DMS 273 (cell line): Measurements from ENCODE around the gene THTPA.
"Not testable (repeated sequence)": the region's sequence is repeated elsewhere in the genome, so short reads cannot be mapped to it uniquely, and the experiment has no call there.

ENCODE experiments used
- DNase-seq: peaks from one replicate; lab custom pipeline; 2025; ENCODE audit not compliant: unreplicated experiment; lab: John Stamatoyannopoulos, UW

THTPA gene

DNA sequence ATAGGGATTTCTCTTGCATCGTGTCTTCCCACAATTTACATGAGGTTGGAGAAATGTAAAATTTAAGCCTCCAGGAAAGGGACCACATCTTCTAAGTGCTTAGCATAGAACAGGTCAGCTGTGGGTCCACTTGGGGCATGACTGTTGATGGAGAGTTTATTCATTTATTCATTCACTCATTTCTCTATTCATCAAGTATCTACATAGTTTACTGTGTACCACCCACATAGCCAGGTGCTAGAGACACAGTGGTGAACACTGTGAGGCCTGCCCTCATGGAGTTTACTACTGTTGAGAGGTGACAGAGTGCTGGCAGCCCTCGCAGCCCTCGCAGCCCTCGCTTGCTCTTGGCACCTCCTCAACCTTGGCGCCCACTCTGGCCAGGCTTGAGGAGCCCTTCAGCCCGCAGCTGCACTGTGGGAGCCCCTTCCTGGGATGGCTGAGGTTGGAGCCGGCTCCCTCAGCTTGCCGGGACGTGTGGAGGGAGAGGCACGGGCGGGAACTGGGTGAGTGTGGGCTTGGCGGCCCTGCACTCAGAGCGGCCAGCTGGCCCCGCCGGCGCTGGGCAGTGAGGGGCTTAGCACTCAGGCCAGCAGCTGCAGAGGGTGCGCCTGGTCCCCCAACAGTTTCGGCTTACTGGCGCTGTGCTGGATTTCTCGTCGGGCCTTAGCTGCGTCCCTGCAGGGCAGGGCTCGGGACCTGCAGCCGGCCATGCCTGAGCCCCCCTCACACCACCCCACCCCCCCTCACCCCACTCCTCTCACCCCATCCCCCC, 24.3 kb downstream of the THTPA start:
- DNase-seq, result no peak

GRCh38 chr14:23580948-23581281, 24.8 kb downstream of the THTPA start:
- peak; percentile 18 for DNase-seq

DNA sequence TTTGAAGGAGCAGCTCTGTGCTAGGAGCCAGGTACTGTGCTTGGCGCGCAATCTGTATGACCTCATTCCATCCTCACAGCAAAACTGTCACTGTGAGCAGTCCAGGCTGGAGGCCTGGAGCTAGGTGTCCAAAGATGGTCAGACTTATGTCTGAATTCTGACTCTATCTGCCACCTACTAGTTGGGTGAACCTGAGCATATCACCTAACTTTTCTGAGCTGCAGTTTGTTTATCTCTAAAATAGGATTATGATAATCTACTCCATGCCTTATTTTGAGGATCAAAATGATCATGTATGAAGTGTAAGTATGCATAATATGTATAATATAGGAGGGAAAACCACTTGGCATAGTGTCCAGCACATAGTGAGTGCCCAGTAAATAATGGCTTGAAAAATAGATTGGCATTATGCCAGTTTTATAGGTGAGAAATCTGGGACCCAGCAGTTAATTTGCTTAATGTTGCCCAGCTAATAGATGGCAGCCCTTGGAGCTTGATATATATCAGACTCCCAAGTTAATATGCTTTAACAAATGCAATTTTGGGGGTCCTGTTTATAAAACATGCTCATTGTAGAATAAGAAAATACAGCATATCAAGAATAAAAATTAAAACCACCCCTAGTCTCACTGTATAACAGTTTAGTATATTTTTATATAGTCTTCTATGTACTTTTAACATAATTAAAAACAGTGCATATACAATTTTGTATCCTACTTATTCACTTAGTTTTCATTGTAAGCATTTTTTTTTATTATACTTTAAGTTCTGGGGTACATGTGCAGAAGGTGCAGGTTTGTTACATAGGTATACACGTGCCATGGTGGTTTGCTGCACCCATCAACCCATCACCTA, 27.1 kb downstream of the THTPA start:
- DNase-seq, result no peak

DNA sequence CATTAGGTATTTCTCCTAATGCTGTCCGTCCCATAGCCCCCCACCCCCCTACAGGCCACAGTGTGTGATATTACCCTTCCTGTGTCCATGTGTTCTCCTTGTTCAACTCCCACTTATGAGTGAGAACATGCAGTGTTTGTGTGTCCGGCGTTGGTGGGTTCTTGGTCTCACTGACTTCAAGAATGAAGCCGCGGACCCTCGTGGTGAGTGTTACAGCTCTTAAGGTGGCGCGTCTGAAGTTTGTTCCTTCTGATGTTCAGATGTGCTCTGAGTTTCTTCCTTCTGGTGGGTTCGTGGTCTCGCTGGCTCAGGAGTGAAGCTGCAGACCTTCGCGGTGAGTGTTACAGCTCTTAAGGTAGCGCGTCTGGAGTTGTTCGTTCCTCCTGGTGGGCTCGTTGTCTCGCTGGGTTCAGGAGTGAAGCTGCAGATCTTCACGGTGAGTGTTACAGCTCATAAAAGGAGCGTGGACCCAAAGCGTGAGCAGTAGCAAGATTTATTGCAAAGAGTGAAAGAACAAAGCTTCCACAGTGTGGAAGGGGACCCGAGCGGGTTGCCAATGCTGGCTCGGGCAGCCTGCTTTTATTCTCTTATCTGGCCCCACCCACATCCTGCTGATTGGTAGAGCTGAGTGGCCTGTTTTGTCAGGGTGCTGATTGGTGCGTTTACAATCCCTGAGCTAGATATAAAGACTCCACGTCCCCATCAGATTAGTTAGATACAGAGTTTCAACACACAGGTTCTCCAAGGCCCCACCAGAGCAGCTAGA, 27.9 kb downstream of the THTPA start:
- DNase-seq, result not testable (repeated sequence)

DNA sequence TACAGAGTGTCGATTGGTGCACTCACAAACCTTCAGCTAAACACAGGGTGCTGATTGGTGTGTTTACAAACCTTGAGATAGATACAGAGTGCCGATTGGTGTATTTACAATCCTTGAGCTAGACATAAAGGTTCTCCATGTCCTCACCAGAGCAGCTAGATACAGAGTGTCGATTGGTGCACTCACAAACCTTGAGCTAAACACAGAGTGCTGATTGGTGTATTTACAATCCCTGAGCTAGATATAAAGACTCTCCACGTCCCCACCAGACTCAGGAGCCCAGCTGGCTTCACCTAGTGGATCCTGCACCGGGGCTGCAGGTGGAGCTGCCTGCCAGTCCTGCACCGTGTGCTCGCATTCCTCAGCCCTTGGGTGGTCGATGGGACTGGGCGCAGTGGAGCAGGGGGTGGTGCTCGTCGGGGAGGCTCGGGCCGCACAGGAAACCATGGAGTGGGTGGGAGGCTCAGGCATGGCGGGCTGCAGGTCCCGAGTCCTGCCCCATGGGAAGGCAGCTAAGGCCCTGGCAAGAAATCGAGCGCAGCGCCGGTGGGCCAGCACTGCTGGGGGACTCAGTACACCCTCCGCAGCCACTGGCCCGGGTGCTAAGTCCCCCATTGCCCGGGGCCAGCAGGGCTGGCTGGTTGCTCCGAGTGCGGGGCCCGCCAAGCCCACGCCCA, 28.6 kb downstream of the THTPA start:
- not testable (repeated sequence) for DNase-seq

- peak; percentile 95 for DNase-seq
Observed at GRCh38 chr14:23588884-23589598, 33.0 kb downstream of the THTPA start.

GRCh38 chr14:23589606-23590005, 33.5 kb downstream of the THTPA start:
- DNase-seq, result no peak

DNA sequence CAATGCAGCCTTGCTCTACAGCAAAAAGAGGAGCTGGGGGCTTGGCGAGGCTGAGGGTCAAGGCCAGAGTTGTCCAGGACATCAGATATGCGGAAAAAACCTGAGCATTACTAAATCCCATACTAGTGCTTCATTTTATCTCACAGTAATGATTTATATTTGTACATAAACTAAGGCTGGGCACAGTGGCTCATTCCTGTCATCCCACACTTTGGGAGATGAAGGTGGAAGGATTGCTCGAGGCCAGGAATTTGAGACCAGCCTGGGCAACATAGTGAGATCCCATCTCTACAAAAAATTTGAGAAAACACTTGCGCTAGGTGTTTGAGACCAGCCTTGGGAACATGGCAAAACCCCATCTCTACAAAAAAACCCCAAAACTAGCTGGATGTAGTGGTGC, 34.1 kb downstream of the THTPA start:
- DNase-seq, result no peak

GRCh38 chr14:23594191-23594590, 38.1 kb downstream of the THTPA start:
- not testable (repeated sequence) for DNase-seq

GRCh38 chr14:23600322-23600707, 44.2 kb downstream of the THTPA start:
- no peak for DNase-seq

GRCh38 chr14:23600806-23601205, 44.7 kb downstream of the THTPA start:
- DNase-seq, result no peak

- DNase-seq, result peak; percentile 14
Observed at GRCh38 chr14:23601424-23601823, 45.4 kb downstream of the THTPA start.

DNA sequence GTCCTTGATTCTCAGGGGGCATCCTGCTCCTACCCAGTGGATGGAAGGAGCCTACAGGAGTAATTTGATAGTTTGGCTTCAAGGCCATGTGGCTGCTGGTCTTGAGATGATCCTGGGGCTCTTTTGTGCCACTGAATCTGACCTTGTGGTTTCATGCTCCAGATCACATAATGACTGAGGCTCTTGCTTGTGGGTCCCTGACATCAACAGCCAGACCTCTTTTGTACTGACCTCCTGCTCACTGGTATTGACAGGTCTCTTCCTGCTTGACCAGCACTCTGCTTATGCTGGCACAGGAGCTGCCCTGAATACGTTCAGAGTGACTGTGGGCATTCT, 45.7 kb downstream of the THTPA start:
- no peak for DNase-seq

DNA sequence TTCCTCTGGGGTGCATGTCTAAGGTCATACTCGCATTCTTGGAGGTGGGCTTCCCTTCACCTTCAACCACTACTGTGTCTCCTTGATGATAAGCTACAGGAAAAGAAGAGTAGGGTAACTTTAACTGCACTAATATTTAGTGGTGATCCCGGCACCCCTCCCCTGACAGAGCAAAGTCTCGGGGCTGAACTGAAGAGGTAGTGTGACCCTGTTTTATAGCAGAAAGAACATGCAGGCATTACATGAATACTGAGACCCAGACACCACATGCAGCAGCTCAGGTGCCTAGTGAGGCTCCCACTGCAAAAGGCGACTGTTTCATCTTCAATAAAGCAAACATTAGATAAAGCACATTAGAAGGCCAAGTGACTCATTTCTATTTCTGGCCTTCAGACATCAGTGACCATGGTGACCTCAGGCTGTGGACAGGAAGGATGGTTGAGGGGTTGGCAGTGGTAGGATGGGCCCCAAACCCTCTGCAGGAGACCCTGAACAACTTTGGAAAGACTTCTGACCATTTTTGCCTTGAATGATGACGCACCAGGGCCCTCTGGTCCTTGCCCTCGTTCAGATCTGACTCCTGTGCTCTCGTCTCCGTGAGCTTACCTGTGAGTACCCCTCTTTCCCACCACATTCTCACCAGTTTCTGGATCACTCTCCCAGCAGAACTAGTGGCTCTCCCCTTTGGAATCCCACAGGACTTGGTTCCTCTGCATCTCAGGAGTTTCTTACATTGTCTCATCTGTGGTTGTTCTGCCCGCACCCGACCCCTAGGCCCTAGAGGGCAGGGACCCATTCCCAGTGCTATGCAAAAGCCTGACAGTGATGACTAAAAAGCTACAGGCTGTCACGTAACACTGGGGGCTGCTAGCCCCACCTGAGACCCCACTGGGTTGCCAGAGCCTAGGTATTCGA, 46.4 kb downstream of the THTPA start:
- DNase-seq, result no peak

DNA sequence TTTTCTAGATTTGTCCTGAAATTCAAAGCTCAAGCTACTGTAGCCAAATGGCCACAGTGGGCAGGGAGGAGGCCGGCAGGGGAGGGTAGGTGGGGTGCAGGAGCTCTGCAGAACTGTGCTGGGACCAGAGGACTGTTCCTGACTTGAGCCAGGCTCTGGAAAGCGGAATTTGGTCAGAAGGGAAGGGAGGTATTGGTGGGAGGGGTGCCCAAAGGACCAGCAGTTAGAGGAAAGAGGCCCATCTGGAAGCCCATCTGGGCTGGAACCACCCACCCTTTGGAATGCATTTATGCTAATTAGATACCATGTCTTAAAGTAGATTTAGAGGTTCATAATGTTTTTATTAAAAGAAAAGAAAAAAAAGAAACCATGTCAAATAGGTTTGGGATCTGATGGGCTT, 47.0 kb downstream of the THTPA start:
- DNase-seq, result peak; percentile 69

DNA sequence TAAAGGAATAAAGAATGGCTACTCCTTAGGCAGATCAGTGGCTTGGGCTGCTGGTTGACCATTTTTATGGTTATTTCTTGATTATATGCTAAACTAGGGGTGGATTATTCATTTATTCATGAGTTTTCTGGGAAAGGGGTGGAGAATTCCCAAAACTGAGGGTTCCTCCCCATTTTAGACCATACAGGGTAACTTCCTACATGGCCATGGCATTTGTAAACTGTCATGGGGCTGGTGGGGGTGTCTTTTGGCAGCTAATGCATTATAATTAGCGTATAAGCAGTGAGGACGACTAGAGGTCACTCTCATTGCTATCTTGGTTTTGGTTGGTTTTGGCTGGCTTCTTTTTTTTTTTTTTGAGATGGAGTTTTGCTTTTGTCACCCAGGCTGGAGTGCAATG, 48.1 kb downstream of the THTPA start:
- no peak for DNase-seq

DNA sequence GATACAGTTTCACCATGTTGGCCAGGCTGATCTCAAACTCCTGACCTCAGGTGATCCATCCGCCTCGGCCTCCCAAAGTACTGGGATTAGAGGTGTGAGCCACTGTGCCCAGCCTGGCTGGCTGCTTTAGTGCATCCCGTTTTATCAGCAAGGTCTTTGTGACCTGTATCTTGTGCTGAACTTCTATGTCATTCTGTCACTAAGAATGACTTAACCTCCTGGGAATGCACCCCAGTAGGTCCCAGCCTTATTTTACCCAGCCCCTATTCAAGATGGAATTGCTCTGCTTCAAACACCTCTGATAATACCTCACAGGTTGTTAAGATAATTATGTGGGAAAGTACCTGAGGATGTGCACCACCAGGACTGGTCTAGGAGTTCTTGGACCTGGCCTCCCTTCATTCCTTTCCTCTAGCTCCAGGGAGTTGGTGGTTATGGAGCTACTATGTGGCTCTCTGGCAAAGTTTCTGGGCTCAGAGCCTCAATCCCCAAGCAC, 48.7 kb downstream of the THTPA start:
- no peak for DNase-seq

- DNase-seq, result peak; percentile 15
Observed at GRCh38 chr14:23605931-23606585, 50.0 kb downstream of the THTPA start.

- peak; percentile 80 for DNase-seq
Observed at GRCh38 chr14:23608454-23608853, 52.4 kb downstream of the THTPA start.
